GM18951 (cell line): Measurements from ENCODE around the gene ZNF221.

Experiments used
- POLR2A ChIP-seq: IDR thresholded peaks from 4 replicates; pipeline ENCODE4 v1.6.1; 2011; ENCODE audit warnings: mild to moderate bottlenecking; ENCODE audit not compliant: insufficient read length, insufficient read depth; ENCODE audit errors: extremely low read depth
- in situ Hi-C: fragments of 300-500 bp; cut with MboI; formaldehyde crosslinking; loops from one replicate; pipeline ENCODE4 v1.12.0; 2022; ENCODE audit warnings: low sequenced_read_pairs, mixed read lengths, inconsistent platforms; ENCODE audit not compliant: unreplicated experiment

Gene ZNF221

GRCh38 chr19:43950834-43951645 lies at the start of gene ZNF221:
TSS of gene ZNF221 (plus strand) at chr19:43951228. CDS start at chr19:43962727, 11,499 bp downstream.
- peak; percentile 46 for TF ChIP-seq POLR2A
- in situ Hi-C loops, result no loop called here

DNA sequence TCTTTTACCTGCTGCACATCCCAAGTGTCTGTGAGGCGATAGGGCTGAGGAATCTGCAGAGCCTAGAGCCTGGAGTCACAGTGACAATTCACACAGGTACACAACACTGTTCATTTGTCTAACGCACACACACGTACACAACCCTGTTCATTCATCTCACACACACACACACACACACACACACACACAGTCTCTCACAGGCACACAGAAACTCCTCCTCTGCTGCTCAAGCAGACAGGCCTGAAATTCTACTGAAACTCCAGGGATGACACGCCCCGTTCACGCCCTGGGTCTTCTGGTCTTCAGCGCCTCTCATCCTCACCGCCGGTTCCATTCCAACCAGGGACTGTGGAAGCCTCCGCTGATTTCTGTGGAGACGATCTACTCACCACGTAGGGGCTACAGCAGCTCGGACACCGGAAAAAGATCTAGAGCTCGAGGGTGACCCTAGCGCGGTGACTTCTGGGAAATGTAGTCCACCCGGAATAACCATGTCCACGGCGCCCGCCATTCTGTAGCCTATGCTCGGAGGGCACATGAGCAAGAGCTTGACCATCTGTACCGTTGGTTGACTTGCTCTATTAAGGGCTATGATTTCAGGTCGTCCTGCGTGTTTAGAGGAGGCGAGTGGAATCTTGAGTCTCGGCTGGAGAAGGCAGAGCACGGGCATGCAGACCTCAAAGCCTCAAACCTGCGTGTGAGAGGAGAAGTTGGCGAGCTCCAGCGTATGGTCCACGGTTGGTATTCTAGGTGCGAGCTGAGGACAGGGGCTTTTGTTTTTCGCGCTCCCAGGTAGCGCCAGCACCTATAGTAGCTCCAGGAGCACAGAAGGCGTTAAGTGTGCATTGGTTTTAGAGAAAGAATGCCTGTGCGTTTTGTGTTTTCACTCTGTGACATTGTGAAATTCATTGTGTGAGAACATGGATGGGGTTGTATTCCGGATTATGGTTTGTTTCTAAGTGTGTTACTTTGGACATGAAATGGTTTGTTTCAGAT lies 49.3 kb upstream of the ZNF221 start:
- in situ Hi-C loops, result no loop called here
- TF ChIP-seq POLR2A, result no peak

DNA sequence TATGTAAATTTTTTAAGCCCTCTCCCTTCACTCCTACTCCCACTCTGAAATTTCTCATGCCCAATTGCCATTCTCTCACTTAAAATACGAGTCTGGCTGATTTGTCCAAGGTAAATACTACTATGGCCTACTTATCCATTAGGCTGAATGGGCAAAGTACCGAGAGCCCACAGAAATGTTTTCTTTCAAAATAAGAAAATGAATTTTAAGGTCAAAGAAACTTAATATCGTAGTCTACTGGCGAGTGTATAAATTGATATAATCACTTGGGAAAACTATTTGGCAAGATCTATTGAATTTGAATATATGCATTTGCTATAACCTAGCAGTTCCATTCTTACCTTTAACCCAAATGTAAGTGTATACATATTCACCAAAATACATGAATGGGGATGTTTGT lies 48.6 kb upstream of the ZNF221 start:
- no peak for TF ChIP-seq POLR2A
- in situ Hi-C loops, result no loop called here

DNA sequence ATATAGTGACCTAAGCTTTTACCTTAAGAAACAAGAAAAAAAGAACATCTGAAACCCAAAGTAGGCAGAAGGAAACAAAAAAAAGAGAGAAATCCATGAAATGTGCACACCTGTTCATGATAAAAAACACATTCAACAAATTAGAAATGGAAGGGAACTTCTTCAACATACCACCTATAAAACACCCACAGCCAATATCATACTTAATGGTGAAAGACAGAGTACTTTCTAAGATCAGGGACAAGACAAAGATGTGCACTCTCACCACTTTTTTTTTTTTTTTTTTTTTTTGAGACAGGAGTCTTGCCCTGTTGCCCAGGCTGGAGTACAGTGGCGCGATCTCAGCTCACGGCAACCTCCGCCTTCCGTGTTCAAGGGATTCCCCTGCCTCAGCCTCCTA lies 45.1 kb upstream of the ZNF221 start:
- in situ Hi-C loops, result no loop called here
- TF ChIP-seq POLR2A, result no peak

DNA sequence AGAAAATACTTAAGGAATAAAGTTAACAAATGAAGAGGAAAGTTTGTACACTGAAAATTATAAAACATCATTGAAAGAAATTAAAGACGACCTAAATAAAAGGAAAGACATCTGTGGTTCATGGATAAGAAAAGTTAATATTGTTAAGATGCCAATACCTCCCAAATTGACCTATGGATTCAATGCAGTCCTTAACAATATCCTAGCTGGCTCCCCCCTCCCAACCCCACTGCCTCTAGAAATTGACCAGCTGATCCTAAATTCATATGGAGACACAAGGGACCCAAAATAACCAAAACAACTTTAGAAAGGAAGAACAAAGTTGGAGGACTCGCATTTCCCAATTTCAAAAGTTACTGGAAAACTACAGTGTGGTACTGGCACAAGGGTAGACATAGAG lies 44.3 kb upstream of the ZNF221 start:
- no peak for TF ChIP-seq POLR2A
- in situ Hi-C loops, result no loop called here

DNA sequence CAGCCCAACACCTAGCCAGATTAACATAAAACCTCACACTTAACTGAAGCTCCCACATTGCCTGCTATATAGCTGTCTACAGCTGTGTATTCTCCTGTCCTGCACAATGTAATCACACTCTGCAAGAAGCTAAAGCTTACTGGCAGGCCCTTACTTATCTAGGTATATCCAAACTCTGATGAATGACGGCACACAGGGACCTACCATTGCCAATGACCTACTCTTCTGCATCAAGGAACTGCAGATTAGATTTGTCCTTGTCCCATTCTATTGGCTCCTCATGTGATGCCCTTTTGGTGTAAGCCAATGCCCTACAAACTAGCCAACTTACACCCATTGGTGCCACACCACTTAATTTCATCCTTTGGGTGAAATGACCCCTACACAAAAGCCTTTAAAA lies 42.4 kb upstream of the ZNF221 start:
- in situ Hi-C loops, result no loop called here
- TF ChIP-seq POLR2A, result no peak

DNA sequence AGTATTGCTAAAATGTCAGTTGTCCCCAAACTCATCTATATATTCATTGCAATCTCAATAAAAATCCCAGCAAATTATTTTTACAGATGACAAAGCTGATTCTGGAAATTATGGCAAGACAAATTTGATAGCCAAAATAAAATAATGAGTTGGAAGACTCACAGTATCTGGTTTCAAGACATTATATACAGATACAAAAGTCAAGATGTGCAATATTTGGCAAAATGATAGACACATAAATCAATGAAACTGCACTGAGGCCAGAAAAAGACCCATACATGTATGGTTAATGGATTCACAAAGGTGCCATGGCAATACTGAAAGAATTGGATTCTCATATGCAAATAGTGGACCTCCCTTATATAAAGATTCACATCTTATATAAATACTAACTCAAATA lies 40.1 kb upstream of the ZNF221 start:
- no peak for TF ChIP-seq POLR2A
- in situ Hi-C loops, result no loop called here

DNA sequence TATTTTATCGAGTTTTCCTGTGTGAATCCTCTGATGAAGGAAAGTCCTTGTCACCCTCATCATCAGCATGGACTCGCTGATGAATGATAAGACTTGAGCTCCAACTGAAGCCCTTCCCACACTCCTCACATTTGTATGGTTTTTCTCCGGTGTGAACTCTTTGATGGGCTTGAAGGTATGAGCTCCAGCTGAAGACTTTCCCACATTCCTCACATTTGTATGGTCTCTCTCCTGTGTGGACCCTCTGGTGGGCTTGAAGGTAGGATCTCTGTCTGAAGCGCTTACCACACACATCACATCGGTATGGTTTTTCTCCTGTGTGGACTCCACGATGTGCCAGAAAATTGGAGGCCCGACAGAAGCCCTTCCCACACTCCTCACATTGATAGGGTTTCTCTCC lies 37.6 kb upstream of the ZNF221 start:
- in situ Hi-C loops, result no loop called here
- TF ChIP-seq POLR2A, result no peak

DNA sequence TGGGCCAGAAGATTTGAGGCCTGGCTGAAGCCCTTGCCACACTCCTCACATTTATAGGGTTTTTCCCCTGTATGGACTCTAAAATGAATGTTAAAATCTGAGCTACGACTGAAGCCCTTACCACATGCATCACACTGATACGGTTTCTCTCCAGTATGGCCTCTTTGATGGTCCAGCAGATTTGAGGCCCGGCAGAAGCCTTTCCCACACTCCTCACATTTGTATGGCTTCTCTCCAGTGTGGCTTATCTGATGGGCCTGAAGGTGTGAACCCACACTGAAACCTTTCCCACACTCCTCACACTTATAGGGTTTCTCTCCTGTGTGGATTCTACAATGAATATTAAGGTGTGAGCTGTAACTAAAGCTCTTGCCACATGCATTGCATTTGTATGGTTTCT lies 37.0 kb upstream of the ZNF221 start:
- in situ Hi-C loops, result no loop called here
- no peak for TF ChIP-seq POLR2A

DNA sequence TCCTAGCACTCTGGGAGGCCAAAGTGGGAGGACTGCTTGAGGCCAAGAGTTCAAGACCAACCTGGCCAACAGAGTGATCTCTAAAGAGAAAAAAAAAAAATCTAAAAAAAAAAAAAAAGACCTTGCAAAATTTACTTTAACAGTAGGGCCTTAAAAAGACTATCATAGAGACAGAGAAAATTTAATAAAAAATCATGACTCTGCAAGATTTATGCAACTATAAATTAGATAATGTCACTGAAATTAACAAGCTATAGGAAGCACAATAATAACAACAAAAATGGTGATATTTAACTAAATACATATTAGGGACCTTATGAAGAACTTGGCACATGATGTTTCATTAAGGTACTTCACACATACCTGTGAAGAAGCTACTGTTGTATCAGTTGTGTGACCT lies 27.2 kb upstream of the ZNF221 start:
- in situ Hi-C loops, result no loop called here
- TF ChIP-seq POLR2A, result no peak

- in situ Hi-C loops, result no loop called here
- TF ChIP-seq POLR2A, result no peak
Observed at GRCh38 chr19:43928820-43929219, 22.2 kb upstream of the ZNF221 start.

GRCh38 chr19:43934055-43934984 lies 16.7 kb upstream of the ZNF221 start:
- in situ Hi-C loops, result no loop called here
- TF ChIP-seq POLR2A, result no peak

DNA sequence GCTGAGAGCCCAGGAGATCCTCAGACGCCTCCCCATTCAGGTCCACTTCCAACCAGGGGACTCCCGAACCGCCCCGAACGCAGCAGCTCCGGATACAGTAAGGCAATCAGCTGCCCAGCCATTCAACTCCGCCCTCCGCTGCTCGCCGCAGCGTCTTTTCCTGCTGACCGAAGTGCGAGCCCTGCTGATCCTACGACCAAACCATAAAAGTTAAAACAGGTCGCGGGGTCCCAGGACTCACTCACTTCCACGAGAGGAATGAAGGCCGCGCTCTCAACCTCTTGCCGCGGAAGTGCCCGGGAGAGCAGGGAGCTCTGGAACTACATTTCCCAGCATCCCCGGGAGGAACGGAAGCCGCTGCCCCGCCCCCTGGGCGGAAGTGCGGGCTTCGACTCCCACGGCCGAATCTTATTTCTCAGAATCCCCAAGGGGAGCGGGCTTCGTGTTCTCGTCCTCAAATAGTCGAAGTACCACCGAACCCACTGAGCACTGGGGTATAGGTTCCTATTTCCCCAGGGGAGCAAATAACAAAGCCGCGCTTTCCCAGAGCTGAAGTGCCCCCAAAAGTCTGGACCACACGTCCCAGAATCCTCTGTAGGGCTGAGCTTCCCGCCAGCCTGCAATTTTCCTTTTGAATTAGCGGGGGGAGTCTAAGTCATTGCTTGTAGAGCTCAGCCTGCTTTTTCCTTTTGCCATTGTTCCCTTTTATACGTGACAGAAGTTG lies 15.9 kb upstream of the ZNF221 start, which contains the start of gene ZNF45:
Gene ZNF45, minus strand, starts transcription at position 298 of the 724 bp plus-strand sequence. CDS start 13,097 bp downstream, outside the sequence.
- peak; percentile 64 for TF ChIP-seq POLR2A
- in situ Hi-C loops, result no loop called here
